Measurements from ENCODE around the gene ALDH3B2.

DNA sequence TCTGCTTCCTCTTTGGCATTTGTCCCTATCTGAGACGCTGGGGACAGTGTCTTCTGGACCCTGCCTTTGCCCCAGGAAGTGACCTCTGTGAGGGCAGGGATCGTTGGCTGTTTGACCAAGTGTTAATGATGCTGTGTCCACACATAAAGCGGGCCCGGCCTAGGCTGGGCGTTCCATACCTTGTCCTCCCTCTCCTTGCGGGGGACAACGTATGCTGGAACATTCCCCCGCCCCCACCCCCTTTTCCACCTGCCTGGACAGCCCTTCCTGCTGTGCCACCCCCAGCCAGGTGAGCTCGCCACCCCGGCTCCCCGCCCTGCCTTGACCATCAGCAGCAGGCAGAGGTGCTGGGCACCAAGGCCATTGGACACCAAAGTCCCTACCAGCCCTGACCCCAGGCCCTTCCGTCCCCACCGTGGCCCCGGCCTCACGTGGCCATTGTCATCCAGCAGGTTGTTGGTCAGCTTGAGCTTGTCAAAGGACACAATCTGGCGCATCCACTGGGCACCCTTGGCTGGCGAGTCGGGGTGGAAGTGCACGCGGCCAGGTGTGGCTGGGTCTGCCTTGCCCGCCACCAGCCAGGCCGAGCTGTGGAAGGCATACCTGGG, 40.6 kb downstream of the ALDH3B2 start:
- TF ChIP-seq, protein P1, sequence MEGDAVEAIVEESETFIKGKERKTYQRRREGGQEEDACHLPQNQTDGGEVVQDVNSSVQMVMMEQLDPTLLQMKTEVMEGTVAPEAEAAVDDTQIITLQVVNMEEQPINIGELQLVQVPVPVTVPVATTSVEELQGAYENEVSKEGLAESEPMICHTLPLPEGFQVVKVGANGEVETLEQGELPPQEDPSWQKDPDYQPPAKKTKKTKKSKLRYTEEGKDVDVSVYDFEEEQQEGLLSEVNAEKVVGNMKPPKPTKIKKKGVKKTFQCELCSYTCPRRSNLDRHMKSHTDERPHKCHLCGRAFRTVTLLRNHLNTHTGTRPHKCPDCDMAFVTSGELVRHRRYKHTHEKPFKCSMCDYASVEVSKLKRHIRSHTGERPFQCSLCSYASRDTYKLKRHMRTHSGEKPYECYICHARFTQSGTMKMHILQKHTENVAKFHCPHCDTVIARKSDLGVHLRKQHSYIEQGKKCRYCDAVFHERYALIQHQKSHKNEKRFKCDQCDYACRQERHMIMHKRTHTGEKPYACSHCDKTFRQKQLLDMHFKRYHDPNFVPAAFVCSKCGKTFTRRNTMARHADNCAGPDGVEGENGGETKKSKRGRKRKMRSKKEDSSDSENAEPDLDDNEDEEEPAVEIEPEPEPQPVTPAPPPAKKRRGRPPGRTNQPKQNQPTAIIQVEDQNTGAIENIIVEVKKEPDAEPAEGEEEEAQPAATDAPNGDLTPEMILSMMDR (conservative IDR thresholded peaks at IDR 0.05; ENCODE audit: low read length): no peak
- no peak for TF ChIP-seq EZH2phosphoT487 (IDR thresholded peaks at IDR 0.05; ENCODE audit: borderline replicate concordance, low read depth, low read length)

All from OCI-LY7 (cell line).